GM21825 (cell line): ENCODE data around the gene MREG.

Source experiments
- ATAC-seq: cut with Tn5 transposase; IDR thresholded peaks from one replicate; pipeline ENCODE4 v1.9.1; 2021; ENCODE audit warnings: mild to moderate bottlenecking, moderate library complexity; ENCODE audit not compliant: unreplicated experiment

Gene MREG

DNA sequence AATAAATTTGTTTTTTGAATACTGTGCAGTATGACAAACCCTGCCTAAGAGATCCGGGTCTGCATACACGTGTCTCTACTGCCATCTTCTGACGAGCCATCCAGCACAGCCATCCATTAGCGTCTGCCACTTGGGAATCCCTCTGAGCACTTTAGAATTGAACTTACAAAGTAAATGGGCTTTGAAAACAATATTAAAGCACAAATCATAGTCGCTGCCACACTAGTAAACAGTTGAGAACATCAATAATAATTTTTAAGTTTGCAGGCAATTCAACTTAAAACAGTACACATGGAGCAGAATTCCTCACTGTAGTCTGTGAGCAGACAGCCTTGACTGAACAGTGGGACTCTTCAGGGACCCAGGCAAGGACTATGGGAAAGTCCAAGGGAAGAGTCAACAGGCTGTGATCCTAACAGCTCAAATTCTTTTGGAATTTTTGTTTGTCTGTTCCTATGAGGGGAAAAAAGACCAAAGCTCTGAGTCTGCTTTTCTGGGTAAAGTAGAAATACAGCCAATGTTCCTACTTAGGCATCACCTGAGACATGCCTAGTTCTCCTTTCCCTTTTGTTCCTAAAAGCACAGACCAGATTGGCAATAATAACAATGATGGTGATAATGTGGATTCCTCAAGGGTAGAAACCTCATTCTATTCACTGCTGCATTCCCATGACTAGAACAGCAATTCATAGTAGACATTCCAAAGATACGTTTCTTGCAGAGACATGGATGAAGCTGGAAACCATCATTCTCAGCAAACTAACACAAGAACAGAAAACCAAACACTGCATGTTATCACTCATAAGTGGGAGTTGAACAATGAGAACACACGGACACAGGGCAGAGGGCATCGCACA, 92.9 kb downstream of the MREG start:
- peak; percentile 57 for ATAC-seq

GRCh38 chr2:215919624-215920243, 93.6 kb downstream of the MREG start:
- no peak for ATAC-seq

DNA sequence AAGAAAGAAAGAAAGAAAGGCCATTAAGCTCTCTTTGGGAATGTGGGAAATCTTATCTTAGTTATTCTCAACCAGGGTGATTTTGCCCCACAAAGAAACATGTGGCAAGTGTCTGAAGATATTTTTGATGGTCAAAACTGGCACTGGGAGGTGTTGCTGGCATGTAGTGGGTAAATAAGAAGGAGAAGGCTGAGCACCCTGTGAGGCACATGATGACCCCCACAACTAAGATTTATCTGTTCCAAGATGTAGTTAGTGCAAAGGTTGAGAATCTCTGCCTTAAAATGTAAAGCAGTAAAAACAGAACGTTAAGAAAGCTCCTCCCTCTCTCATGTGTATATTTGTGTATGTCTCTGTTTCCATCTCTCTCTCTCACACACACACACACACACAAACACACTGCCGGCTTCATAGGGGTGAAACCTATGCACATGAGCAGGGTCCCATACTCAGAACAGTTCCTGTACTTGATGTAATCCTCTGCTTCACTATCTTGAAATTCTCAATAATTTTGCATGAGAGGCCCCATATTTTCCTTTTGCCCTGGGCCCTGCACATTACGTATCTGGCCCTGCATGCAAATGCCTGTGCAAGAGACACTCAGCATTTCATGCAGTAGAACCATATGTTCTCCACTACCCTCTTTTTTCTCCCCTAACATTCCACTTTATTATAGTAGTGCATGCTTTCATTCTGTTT, 94.3 kb downstream of the MREG start:
- no peak for ATAC-seq

DNA sequence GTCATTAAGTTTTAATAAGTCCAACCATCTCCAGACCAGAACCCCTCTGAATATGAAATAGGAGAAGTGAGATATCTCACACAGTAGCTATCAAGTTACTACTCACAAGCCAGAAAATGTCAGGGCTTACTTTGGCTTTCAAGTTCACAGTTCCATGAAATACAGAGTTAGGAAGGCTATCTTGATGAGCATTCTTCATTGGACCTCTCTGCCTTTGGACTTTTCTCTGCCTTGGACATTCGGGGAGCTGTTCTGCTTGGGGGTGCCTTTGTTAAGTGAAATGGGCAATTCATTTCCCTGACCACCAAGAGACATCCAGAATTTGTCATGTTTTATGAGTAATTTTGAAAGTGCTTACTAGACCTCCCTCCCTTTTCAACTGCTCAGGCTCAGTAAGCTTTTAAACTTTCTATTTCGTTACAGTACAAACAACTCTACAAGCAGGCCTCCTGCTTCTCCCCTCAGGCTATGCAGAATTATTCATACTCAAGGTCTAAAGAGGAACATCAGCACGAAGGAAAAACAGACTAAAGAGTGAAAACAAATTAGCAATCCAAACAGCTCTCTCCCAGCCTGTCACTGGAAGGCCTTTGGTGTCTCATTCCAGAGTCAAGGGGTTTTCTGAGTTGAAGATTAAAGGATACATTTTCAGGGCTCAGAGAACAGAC, 95.3 kb downstream of the MREG start:
- ATAC-seq = peak; percentile 86

- no peak for ATAC-seq
These were observed 97.9 kb downstream of the MREG start for GRCh38 chr2:215915441-215915840.

DNA sequence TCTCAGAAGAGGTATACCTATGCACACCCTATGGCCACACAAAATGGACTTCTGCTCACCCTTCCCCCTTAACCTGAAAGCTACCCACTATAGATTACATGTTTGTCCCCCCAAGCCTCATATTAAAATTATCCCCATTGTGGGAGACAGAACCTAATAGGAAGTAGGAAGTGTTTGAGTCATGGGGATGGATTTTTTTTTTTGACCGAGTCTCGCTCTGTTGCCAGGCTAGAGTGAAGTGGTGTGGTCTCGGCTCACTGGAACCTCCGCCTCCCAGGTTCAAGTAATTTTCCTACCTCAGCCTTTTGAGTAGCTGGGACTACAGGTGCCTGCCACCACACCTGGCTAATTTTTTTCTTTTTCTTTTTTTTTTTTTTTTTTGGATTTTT, 98.6 kb downstream of the MREG start:
- ATAC-seq = no peak

- ATAC-seq = no peak
These were observed 99.1 kb downstream of the MREG start for GRCh38 chr2:215914054-215914776.

DNA sequence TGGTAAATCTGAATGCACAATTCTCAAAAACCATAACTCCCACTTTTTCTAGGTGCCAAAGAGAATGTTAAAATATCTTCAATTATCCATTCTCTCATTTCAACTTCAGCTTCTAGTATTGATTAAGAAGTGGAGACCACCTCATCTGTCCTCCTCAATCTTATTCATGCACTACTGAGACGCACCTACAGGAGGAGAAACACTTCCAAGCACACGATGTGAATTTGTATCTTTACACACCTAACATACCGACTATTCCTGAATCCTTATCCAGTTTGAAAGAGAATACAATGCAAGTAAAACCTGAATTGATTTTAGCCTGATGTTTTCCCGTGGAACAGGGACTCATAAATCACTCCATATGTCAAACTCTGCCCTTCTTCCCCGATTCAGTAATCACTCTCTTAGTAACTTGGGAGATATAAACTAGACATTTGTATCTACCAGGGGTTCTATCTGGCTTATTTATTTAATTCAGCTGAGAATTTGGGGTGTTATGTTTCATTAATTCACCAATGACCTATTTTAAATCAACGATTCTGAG, 101.0 kb downstream of the MREG start:
- ATAC-seq = no peak

DNA sequence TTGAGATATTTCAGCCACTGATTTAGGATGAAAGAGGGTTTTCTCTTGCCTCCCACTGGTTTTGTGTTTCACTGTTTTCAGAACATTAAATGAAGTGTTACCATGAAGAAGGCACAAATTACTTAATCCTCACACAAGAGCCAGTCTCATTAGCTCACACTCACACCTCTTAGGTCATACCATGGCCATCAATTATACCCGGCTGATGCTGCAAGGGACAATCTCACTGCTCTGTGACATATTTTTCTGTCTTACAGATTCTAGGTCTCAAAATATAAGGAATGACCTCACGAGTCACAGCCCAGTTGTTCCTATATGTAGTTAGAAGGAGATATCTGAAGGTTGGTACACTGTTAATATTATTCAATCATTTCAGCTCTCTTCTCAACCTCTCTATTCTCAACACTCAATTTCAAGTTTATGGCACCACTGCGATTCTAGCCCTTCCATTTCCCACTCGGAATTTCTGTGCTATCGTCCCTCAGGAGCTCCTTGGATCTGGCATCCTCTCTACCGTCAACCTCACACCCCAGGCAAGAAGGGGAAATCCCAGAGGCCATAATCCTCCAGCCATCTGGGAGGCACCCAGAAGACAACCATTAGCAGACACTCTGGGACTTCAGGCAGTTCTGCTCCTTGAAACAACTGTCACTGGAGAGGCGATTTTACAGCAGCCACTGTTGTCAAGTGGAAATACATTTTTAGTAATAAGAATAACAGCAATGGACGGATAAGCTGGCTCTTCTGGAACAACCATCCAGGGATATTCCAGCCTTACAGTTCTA, 101.9 kb downstream of the MREG start:
- no peak for ATAC-seq

- no peak for ATAC-seq
These were observed 103.2 kb downstream of the MREG start for GRCh38 chr2:215910180-215910579.

DNA sequence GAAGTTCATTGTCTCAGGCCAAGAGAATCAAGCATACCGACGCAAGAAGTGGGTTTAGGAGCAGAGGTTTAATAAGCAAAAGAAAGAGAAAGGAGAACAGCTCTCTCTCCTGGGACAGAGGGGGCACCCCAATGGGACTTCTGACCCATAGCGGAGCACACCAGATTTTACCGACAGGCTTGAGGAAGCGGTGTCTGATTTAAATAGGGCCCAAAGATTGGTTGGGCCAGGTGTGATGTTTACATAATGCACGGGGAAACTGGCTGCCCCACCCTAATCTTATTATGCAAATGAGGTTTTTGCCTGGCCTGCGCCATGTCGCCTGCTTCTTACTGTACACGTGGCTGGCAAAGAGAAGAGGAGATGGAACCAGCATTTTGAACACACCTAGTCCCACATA, 106.2 kb downstream of the MREG start:
- ATAC-seq = no peak

- ATAC-seq = no peak
These were observed 106.9 kb downstream of the MREG start for GRCh38 chr2:215906458-215906857.

GRCh38 chr2:215905691-215906090, 107.7 kb downstream of the MREG start:
- ATAC-seq = no peak

GRCh38 chr2:215904101-215904500, 109.2 kb downstream of the MREG start:
- ATAC-seq = no peak

DNA sequence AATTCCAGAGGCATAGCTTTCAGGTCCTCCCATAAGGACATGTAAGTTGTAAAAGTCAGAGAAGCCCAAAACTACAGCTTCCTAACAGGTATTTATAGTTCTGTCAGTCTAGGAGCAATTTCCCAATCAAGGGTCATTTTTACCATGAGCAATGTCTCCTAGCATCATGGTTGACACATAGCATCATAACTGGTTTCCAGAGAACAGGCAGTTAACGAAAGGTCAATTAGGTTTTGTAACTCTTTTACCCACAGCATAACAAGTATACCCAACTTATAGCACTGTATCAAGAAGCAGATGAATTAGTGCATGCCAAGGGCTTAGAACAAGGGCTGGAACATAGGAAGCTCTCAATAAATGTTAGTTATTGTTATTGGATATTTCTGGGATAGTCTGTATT, 110.1 kb downstream of the MREG start:
- ATAC-seq = no peak

DNA sequence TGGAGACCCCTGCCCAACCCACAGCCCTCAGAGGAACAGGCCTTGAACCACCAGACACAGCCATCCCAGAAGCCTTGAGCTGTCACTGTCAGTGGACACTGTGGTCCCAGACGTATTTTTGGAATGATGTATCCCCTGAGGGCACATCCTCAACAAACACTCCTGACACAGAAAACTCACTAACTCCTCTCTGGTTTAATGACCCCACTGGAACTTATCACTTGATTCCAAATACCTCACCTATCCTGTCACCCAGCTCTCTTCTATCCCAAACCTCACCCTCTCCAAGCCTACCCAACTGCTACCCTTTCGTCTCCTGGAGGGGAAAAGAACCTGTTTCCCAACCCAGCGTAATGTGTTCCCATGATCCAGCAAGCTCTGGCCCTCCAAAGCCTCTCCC, 111.6 kb downstream of the MREG start:
- no peak for ATAC-seq

- ATAC-seq = no peak
These were observed 112.5 kb downstream of the MREG start for GRCh38 chr2:215900843-215901242.

- ATAC-seq = no peak
These were observed 113.1 kb downstream of the MREG start for GRCh38 chr2:215900203-215900611.
